Breast epithelium (tissue), 3 donors: ENCODE data around the gene FYB1.

ENCODE experiments used
- POLR2A ChIP-seq: fragments of 450-650 bp; IDR thresholded peaks from one replicate; pipeline ENCODE4 v1.6.1; 2016; ENCODE audit warnings: antibody characterized with exemption, mild to moderate bottlenecking, moderate library complexity
- POLR2AphosphoS5 ChIP-seq, 3 donors: sonication (generic); formaldehyde crosslinking; IDR thresholded peaks; one replicate each; pipeline ENCODE4 v1.6.1; 2017; ENCODE audit warnings: antibody characterized with exemption in 3 of 3

GRCh38 chr5:39091940-39092580, 127.3 kb downstream of the FYB1 start:
- no peak for TF ChIP-seq POLR2A
- no peak for TF ChIP-seq POLR2AphosphoS5 (IDR thresholded peaks at IDR 0.05)
